HL-60 (cell line): ENCODE data around the gene DUSP23.

ENCODE experiments used
- DNase-seq, 2 experiments: peaks; one replicate each; pipeline ENCODE4 v3.0.0-alpha.2; 2010 to 2020; ENCODE audit warnings: low read depth in 1 of 2, low spot score in 1 of 2
- H3K27ac ChIP-seq: fragments of 250-450 bp; sonication (Bioruptor Pico); replicated peaks from 2 replicates; pipeline ENCODE4 v1.5.1; 2020; ENCODE audit warnings: mild to moderate bottlenecking, moderate library complexity
- H3K27me3 ChIP-seq: fragments of 250-450 bp; sonication (Bioruptor Pico); 2 replicates; pipeline ENCODE4 v1.5.1; 2021; ENCODE audit warnings: mild to moderate bottlenecking, moderate library complexity; ENCODE audit not compliant: insufficient read depth, poor library complexity, severe bottlenecking
- H3K4me3 ChIP-seq: replicated peaks from 2 replicates; pipeline ENCODE4 v1.5.1; 2011; ENCODE audit warnings: mild to moderate bottlenecking, control low read depth, low read length; ENCODE audit not compliant: insufficient read depth
- CTCF ChIP-seq: IDR thresholded peaks from one replicate; pipeline ENCODE4 v1.5.1; 2011; ENCODE audit warnings: low read length, control low read depth, inconsistent platforms; ENCODE audit not compliant: insufficient read depth
- GABPA ChIP-seq: IDR thresholded peaks from 2 replicates; pipeline ENCODE4 v1.6.1; 2012; ENCODE audit warnings: low read depth
- POLR2AphosphoS5 ChIP-seq: IDR thresholded peaks from 2 replicates; pipeline ENCODE4 v1.6.1; 2012; ENCODE audit warnings: low read depth
- REST ChIP-seq: IDR thresholded peaks from 2 replicates; pipeline ENCODE4 v1.6.1; 2012; ENCODE audit warnings: low read depth; ENCODE audit not compliant: insufficient replicate concordance
- SPI1 ChIP-seq: IDR thresholded peaks from 2 replicates; pipeline ENCODE4 v1.6.1; 2012; ENCODE audit warnings: low read depth, mild to moderate bottlenecking, borderline replicate concordance

Gene DUSP23

DNA sequence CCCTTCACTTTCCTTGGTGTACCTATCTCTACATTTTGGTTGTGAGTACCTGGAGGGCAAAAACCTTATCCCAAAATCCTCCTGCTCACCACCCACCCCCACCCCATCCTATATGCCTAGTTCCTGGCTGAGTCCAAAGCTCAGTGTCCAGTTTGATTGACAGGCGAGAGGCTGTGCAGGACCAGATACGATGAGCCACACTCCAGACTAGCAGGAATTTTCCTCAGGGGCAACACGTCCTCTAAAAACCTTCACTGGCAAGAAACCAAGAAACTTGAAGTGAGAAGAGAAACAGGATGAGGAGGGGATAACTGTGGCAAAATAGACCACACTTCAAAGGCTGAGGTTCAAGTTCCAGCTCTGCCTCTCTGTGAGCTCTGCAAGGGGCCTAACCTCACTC is 44.8 kb downstream of the DUSP23 start:
- TF ChIP-seq SPI1: no peak
- TF ChIP-seq POLR2AphosphoS5: no peak
- TF ChIP-seq REST: no peak
- TF ChIP-seq GABPA: no peak
- TF ChIP-seq CTCF: no peak
- H3K27ac ChIP-seq: no peak overlapping the region

GRCh38 chr1:159826441-159827101 is 45.8 kb downstream of the DUSP23 start, which contains the start of gene SLAMF8:
Gene SLAMF8, plus strand, starts transcription at chr1:159826873. Its CDS starts 26 bp downstream, at chr1:159826899.
- TF ChIP-seq POLR2AphosphoS5 (0 out of 2 replicates have a peak, but pooled peaks have one; percentile 38), GABPA (no peak), CTCF (no peak), REST (no peak), SPI1 (no peak)
- H3K27ac ChIP-seq: no peak within 1 kb of the TSS
- no peak within 1 kb of the TSS for H3K4me3 ChIP-seq
- no peaks in the 10 kb centered on the region for H3K27me3 ChIP-seq
- peak; percentile 57 to 81 for DNase-seq

More for the DNA sequence above, 44.8 kb downstream of the DUSP23 start:
- no peaks in the 10 kb centered on the region for H3K27me3 ChIP-seq
- no peak overlapping the region for H3K4me3 ChIP-seq
- no peak for DNase-seq

DNA sequence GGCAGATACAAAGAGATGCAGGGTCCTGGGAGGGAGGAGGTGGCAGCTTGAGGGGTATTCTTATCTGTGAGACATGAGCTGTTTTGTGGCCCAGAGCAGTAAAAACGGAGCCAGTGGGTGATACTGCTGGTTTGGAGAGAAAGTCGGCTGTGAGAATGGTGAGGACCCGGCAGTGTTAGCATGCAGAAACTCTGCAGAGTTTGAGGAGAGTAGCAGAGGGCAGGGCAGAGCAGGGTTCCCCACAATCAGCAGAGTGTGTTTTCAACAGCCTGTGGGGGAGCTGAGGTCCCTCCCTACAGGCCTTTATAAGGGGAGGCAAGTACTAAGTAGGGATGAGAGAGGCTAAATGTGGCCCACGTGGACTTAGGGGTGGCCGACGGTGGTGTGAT is 46.3 kb downstream of the DUSP23 start:
- TF ChIP-seq CTCF (no peak), SPI1 (no peak), POLR2AphosphoS5 (no peak), GABPA (no peak), REST (no peak)
- Histone ChIP-seq H3K4me3 (no peak overlapping the region), H3K27me3 (no peaks in the 10 kb centered on the region), H3K27ac (no peak overlapping the region)
- no peak for DNase-seq
